Peyer's patch (tissue), 4 donors: ENCODE results near the gene CTBP1. TPM values are rescaled to one million over a fixed set of nuclear protein-coding genes. Genes with fewer than 3 reads are reported as not detected.

Experiments used
- DNase-seq, 3 donors: peaks; one replicate each; pipeline ENCODE4 v3.0.0-alpha.2; 2017 to 2019
- H3K27ac ChIP-seq, 4 donors: fragments of 200-600 bp; sonication (generic); one replicate each; pipeline ENCODE4 v1.5.1; 2016 to 2019
- H3K27me3 ChIP-seq, 2 donors: fragments of 200-600 bp; sonication (generic); one replicate each; pipeline ENCODE4 v1.5.1; 2019
- H3K36me3 ChIP-seq, 3 donors: fragments of 200-600 bp; sonication (generic); one replicate each; pipeline ENCODE4 v1.5.1; 2016 to 2019
- H3K4me1 ChIP-seq, 4 donors: fragments of 200-600 bp; sonication (generic); one replicate each; pipeline ENCODE4 v1.5.1; 2016 to 2019
- H3K4me3 ChIP-seq, 4 donors: fragments of 200-600 bp; sonication (generic); 1 replicate in 3 of 4; 2 replicates in 1 of 4; pipeline ENCODE4 v1.5.1; 2016 to 2019; ENCODE audit warnings: mild to moderate bottlenecking in 1 of 4
- H3K9me3 ChIP-seq, 4 donors: fragments of 200-600 bp; sonication (generic); one replicate each; pipeline ENCODE4 v1.5.1; 2016 to 2019; ENCODE audit warnings: mild to moderate bottlenecking in 1 of 4
- CTCF ChIP-seq, 6 experiments: fragments of 450-650 bp in 4 of 6; fragments of 200-600 bp in 2 of 6; sonication (generic) in 1 of 6; IDR thresholded peaks; one replicate each; pipeline ENCODE4 v1.5.1; 2017 to 2019; ENCODE audit warnings: antibody characterized with exemption in 6 of 6, mild to moderate bottlenecking in 3 of 6, moderate library complexity in 1 of 6
- POLR2A ChIP-seq, 2 donors: fragments of 450-650 bp; IDR thresholded peaks; one replicate each; pipeline ENCODE4 v1.5.1; 2017; ENCODE audit warnings: antibody characterized with exemption in 2 of 2, mild to moderate bottlenecking in 2 of 2, moderate library complexity in 2 of 2
- total RNA-seq, 4 donors: library from RNA; depleted of rRNA; stranded (reverse); fragments of >200 nt; gene quantifications; one replicate each; pipeline ENCODE4 v1.1.0, GENCODE V29; 2016

The CTBP1 gene
- total RNA-seq, 4 donors from 2014 or later = 245 to 371 (median 288) TPM

DNA sequence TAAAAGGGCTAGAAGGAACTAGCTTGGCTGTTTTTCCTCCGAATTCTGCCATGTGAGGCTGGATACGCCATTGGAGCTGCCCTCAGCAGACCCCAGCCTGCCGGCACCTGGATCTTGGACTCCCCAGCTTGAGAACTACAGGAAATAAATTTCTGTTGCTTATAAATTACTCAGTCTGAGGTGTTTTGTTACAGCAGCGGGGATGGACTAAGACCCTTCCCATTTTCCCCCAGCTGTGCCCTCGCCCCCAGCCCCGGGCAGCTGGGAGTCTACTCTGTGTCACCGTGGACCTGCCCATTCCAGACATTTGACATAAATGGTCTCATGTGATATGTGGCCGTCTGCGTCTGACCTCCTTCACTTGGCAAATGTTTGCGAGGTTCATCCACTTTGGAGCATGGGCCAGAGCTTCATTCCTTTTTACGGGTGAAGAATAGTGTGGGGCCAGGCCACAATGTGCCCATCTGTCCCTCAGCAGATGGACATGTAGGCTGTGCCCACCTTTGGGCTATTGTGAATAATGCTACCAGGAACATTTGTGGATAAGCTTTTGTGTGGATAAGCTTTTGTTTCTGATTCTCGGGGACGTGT lies 45.8 kb downstream of the CTBP1 start:
- no peaks in the 10 kb centered on the region for H3K36me3 ChIP-seq
- H3K9me3 ChIP-seq = no peaks in the 10 kb centered on the region
- peaks cover 11 to 59% (median 30%) of the 10 kb centered on the region in 4 donors for H3K4me1 ChIP-seq
- peak; percentile 13 to 40 (median 38) for DNase-seq
- no peak overlapping the region for H3K4me3 ChIP-seq
- H3K27ac ChIP-seq = peak overlapping the region; percentile 87 to 92 (median 90)
- no peak for TF ChIP-seq CTCF (IDR thresholded peaks at IDR 0.05)
- no peak for TF ChIP-seq POLR2A (IDR thresholded peaks at IDR 0.05)
- no peaks in the 10 kb centered on the region for H3K27me3 ChIP-seq

GRCh38 chr4:1202526-1203011 lies 46.4 kb downstream of the CTBP1 start:
- TF ChIP-seq POLR2A (IDR thresholded peaks at IDR 0.05) = no peak
- TF ChIP-seq CTCF (IDR thresholded peaks at IDR 0.05) = no peak
- Histone ChIP-seq H3K27me3 (no peaks in the 10 kb centered on the region), H3K36me3 (no peaks in the 10 kb centered on the region), H3K27ac (peak overlapping the region; percentile 87 to 92 (median 90)), H3K9me3 (no peaks in the 10 kb centered on the region), H3K4me1 (peaks cover 11 to 59% (median 30%) of the 10 kb centered on the region in 4 donors), H3K4me3 (peak overlapping the region in 1 of 4 donors; percentile 7)
- DNase-seq = peak in 2 of 3 donors; percentile 14 to 52

GRCh38 chr4:1201851-1202525 lies 46.9 kb downstream of the CTBP1 start:
- H3K9me3 ChIP-seq = no peaks in the 10 kb centered on the region
- peaks cover 11 to 56% (median 30%) of the 10 kb centered on the region in 4 donors for H3K4me1 ChIP-seq
- H3K4me3 ChIP-seq = peak overlapping the region; percentile 10 to 52 (median 47)
- DNase-seq = peak; percentile 74 to 95 (median 90)
- peak overlapping the region; percentile 87 to 92 (median 90) for H3K27ac ChIP-seq
- TF ChIP-seq CTCF (IDR thresholded peaks at IDR 0.05) = no peak
- TF ChIP-seq POLR2A (IDR thresholded peaks at IDR 0.05) = peak; percentile 16 to 29
- no peaks in the 10 kb centered on the region for H3K27me3 ChIP-seq
- H3K36me3 ChIP-seq = no peaks in the 10 kb centered on the region

DNA sequence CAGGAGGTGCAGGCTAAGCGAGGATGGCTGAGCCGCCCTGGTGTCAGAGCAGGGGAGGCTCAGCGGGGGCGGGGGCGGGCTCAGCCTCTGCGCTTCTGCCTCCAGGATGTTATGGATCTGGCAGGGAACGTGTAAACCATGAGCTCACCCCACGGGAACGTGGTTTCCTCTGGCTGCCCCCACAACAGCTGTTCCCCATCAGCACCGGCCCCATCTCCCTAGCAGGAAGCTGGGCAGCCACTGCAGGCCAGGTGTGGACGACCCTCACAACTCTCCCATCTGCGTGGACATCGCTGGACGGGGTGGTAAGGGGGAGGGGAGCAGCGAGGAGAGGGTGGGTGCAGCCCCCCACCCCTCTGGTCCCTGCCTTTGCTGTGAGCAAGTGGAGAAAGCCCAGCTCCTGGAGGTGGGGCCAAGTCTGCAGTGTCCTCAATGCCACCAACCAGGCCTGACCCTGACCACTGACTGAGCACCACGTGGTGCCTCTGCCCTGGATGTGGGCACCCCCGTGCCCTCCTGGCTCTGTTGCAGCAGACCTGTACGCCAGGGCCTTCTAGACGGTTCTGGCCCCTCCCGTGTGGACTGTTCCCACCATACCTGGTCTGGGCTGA lies 48.4 kb downstream of the CTBP1 start:
- no peaks in the 10 kb centered on the region for H3K27me3 ChIP-seq
- H3K4me3 ChIP-seq = peak overlapping the region; percentile 10 to 52 (median 47)
- H3K9me3 ChIP-seq = no peaks in the 10 kb centered on the region
- H3K27ac ChIP-seq = peak overlapping the region; percentile 87 to 92 (median 90)
- peak; percentile 61 to 82 (median 66) for DNase-seq
- H3K36me3 ChIP-seq = peaks cover 0 to 7% (median 0%) of the 10 kb centered on the region in 3 donors
- H3K4me1 ChIP-seq = peaks cover 7 to 43% (median 30%) of the 10 kb centered on the region in 4 donors
- TF ChIP-seq POLR2A (IDR thresholded peaks at IDR 0.05) (no peak), CTCF (IDR thresholded peaks at IDR 0.05) (no peak)

DNA sequence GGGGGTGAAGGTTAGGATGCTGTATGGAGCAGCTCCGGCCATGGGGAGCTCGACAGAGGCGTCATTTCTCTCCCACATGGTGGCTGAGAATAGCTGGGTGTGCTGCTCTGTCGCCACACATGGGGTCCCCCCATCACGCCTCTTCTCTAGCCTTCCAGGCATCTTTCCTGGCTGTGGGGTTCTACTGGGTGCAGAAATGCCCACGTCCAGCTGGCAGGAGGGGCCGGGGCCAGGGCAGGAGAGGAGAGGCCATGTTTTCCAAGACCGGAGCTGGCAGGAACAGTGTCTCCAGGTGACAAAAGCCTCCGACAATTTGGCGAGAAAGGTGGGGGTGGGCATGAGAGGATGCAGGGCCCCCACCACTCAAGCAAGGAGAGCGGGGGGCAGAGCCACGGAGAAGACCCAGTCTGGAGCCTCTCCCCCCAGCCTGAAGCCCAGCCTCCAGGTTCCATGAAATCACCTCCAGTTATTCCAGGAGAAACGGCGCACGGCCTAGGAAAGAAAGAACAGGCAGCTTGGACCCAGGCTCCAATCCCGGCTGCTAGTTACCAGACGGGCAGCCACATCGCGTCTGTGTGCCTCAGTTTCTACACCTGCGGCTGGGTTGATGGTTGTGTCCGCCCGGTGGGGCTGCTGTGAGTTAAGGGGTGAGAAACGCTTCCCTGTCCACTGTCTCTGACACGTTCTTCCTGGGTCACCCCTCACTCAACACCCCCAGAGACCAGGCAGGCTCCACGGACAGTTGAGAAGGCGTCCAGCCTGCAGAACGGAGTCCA lies 49.2 kb downstream of the CTBP1 start:
- H3K4me1 ChIP-seq = peaks cover 4 to 35% (median 30%) of the 10 kb centered on the region in 4 donors
- peak overlapping the region; percentile 10 to 52 (median 47) for H3K4me3 ChIP-seq
- DNase-seq = peak; percentile 13 to 47 (median 46)

More for the DNA sequence above, 49.2 kb downstream of the CTBP1 start:
- no peaks in the 10 kb centered on the region for H3K27me3 ChIP-seq
- peak overlapping the region; percentile 87 to 92 (median 90) for H3K27ac ChIP-seq
- no peak for TF ChIP-seq CTCF (IDR thresholded peaks at IDR 0.05)
- no peak for TF ChIP-seq POLR2A (IDR thresholded peaks at IDR 0.05)
- H3K36me3 ChIP-seq = peaks cover 0 to 7% (median 0%) of the 10 kb centered on the region in 3 donors
- H3K9me3 ChIP-seq = no peaks in the 10 kb centered on the region
